SK-N-SH (cell line): ENCODE measurements around the gene TCF25. TPM values are rescaled to one million over a fixed set of nuclear protein-coding genes. Genes with fewer than 3 reads are reported as not detected.

Source experiments
- ELF1 ChIP-seq: IDR thresholded peaks from 2 replicates; pipeline ENCODE4 v1.4.0; 2012
- EP300 ChIP-seq, 2 experiments: IDR thresholded peaks; 2 replicates each; pipeline versions ENCODE4 v1.4.0 to v1.6.1; 2012; ENCODE audit warnings: borderline replicate concordance in 1 of 2, low read depth in 1 of 2, low read length in 1 of 2
- EZH2phosphoT487 ChIP-seq: fragments of 200-600 bp; sonication (generic); IDR thresholded peaks from 2 replicates; pipeline ENCODE4 v1.6.1; 2017; ENCODE audit warnings: low read depth, mixed run types, mild to moderate bottlenecking, antibody characterized with exemption, moderate library complexity, borderline replicate concordance
- GABPA ChIP-seq: IDR thresholded peaks from 2 replicates; pipeline ENCODE4 v1.4.0; 2012; ENCODE audit warnings: low read depth, mild to moderate bottlenecking
- MXI1 ChIP-seq: IDR thresholded peaks from 2 replicates; pipeline ENCODE4 v1.6.1; 2012; ENCODE audit warnings: mild to moderate bottlenecking, low read depth, low read length, improper control_type of control experiment
- NFIC ChIP-seq: IDR thresholded peaks from 2 replicates; pipeline ENCODE4 v1.4.0; 2012; ENCODE audit warnings: borderline replicate concordance
- NRF1 ChIP-seq: IDR thresholded peaks from 2 replicates; pipeline ENCODE4 v1.6.1; 2012; ENCODE audit warnings: low read depth, mild to moderate bottlenecking, low read length
- RAD21 ChIP-seq: IDR thresholded peaks from 2 replicates; pipeline ENCODE4 v1.6.1; 2012; ENCODE audit warnings: mild to moderate bottlenecking, low read length
- RCOR1 ChIP-seq: fragments of 150-350 bp; IDR thresholded peaks from 2 replicates; pipeline ENCODE4 v1.6.1; 2017; ENCODE audit warnings: antibody characterized with exemption, low read length
- RXRA ChIP-seq: IDR thresholded peaks from 2 replicates; pipeline ENCODE4 v1.4.0; 2012; ENCODE audit warnings: low read depth, mild to moderate bottlenecking, borderline replicate concordance
- TAF1 ChIP-seq: IDR thresholded peaks from 2 replicates; pipeline ENCODE4 v1.6.1; 2012; ENCODE audit warnings: low read depth, mild to moderate bottlenecking, low read length, moderate library complexity, borderline replicate concordance
- TCF12 ChIP-seq: IDR thresholded peaks from 2 replicates; pipeline ENCODE4 v1.4.0; 2012
- USF1 ChIP-seq: IDR thresholded peaks from 2 replicates; pipeline ENCODE4 v1.4.0; 2012; ENCODE audit warnings: low read depth, borderline replicate concordance
- YY1 ChIP-seq: IDR thresholded peaks from 2 replicates; pipeline ENCODE4 v1.4.0; 2012; ENCODE audit warnings: low read depth, mild to moderate bottlenecking
- ZBTB33 ChIP-seq: IDR thresholded peaks from 2 replicates; pipeline ENCODE4 v1.4.0; 2012; ENCODE audit warnings: low read depth, borderline replicate concordance
- polyA plus RNA-seq, 3 experiments: library from polyadenylated mRNA; depleted of rRNA; stranded (reverse); fragments of >200 nt; gene quantifications; 2 replicates each; pipeline ENCODE4 v1.2.3, GENCODE V29; 2012
- TF ChIP-seq, protein P1 (sequence below): fragments of 150-350 bp; IDR thresholded peaks from 2 replicates; pipeline ENCODE4 v1.6.1; 2017; ENCODE audit warnings: antibody characterized with exemption, low read length, low read depth, borderline replicate concordance
- TF ChIP-seq, protein P2 (sequence below): IDR thresholded peaks from 2 replicates; pipeline ENCODE4; 2012
- TF ChIP-seq, protein P3 (sequence below): fragments of 200-600 bp; sonication (generic); IDR thresholded peaks from 2 replicates; pipeline ENCODE4 v1.6.1; 2017; ENCODE audit warnings: antibody characterized with exemption, mild to moderate bottlenecking, moderate library complexity

Gene TCF25
- polyA plus RNA-seq, 1 of the 3 experiments (the other 2 are of a cell fraction) = 208 TPM

GRCh38 chr16:89958068-89958467 is 84.7 kb downstream of the TCF25 start (continued):
- TF ChIP-seq TAF1 (no peak), EZH2phosphoT487 (no peak), USF1 (peak; percentile 90), TCF12 (no peak), EP300 (IDR thresholded peaks at IDR 0.05; ENCODE audit: borderline replicate concordance in 1 of 2, low read depth in 1 of 2, low read length in 1 of 2) (no peak), NRF1 (no peak), RXRA (no peak), YY1 (no peak), NFIC (no peak), ELF1 (no peak), RCOR1 (no peak), ZBTB33 (no peak), MXI1 (peak; percentile 41; the same call in 1 of the 2 replicates), RAD21 (no peak), GABPA (no peak)
- TF ChIP-seq, protein P1, sequence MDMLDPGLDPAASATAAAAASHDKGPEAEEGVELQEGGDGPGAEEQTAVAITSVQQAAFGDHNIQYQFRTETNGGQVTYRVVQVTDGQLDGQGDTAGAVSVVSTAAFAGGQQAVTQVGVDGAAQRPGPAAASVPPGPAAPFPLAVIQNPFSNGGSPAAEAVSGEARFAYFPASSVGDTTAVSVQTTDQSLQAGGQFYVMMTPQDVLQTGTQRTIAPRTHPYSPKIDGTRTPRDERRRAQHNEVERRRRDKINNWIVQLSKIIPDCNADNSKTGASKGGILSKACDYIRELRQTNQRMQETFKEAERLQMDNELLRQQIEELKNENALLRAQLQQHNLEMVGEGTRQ = peak; percentile 61; the same call in 1 of the 2 replicates
- TF ChIP-seq, protein P2, sequence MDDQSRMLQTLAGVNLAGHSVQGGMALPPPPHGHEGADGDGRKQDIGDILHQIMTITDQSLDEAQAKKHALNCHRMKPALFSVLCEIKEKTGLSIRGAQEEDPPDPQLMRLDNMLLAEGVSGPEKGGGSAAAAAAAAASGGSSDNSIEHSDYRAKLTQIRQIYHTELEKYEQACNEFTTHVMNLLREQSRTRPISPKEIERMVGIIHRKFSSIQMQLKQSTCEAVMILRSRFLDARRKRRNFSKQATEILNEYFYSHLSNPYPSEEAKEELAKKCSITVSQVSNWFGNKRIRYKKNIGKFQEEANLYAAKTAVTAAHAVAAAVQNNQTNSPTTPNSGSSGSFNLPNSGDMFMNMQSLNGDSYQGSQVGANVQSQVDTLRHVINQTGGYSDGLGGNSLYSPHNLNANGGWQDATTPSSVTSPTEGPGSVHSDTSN = peak; percentile 34; the same call in 1 of the 2 replicates
- TF ChIP-seq, protein P3, sequence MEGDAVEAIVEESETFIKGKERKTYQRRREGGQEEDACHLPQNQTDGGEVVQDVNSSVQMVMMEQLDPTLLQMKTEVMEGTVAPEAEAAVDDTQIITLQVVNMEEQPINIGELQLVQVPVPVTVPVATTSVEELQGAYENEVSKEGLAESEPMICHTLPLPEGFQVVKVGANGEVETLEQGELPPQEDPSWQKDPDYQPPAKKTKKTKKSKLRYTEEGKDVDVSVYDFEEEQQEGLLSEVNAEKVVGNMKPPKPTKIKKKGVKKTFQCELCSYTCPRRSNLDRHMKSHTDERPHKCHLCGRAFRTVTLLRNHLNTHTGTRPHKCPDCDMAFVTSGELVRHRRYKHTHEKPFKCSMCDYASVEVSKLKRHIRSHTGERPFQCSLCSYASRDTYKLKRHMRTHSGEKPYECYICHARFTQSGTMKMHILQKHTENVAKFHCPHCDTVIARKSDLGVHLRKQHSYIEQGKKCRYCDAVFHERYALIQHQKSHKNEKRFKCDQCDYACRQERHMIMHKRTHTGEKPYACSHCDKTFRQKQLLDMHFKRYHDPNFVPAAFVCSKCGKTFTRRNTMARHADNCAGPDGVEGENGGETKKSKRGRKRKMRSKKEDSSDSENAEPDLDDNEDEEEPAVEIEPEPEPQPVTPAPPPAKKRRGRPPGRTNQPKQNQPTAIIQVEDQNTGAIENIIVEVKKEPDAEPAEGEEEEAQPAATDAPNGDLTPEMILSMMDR = no peak
- TF ChIP-seq, all 33 proteins: peak for 6
